Progenitor cell of endocrine pancreas (in vitro differentiated cells): ENCODE measurements around the gene APRT. TPM values are rescaled to one million over a fixed set of nuclear protein-coding genes. Genes with fewer than 3 reads are reported as not detected.

Source experiments
- DNase-seq: peaks from one replicate; pipeline ENCODE4 v3.0.0; 2021; ENCODE audit warnings: low spot score; ENCODE audit not compliant: unreplicated experiment
- H3K27ac Mint-ChIP-seq: 2 replicates; pipeline ENCODE4 v1.8.0; 2021; ENCODE audit warnings: mild to moderate bottlenecking, moderate library complexity, mixed read lengths
- H3K27me3 Mint-ChIP-seq: 2 replicates; pipeline ENCODE4 v1.8.0; 2021; ENCODE audit warnings: mixed read lengths
- H3K36me3 Mint-ChIP-seq: 2 replicates; pipeline ENCODE4 v1.8.0; 2022; ENCODE audit warnings: mixed read lengths; ENCODE audit not compliant: insufficient read depth
- H3K4me1 Mint-ChIP-seq: 2 replicates; pipeline ENCODE4 v1.8.0; 2021; ENCODE audit warnings: low read depth, mixed read lengths
- H3K4me3 Mint-ChIP-seq: 2 replicates; pipeline ENCODE4 v1.8.0; 2021; ENCODE audit warnings: low read depth, mild to moderate bottlenecking, moderate library complexity, mixed read lengths
- H3K9me3 Mint-ChIP-seq: 2 replicates; pipeline ENCODE4 v1.8.0; 2021; ENCODE audit warnings: low read depth, mixed read lengths
- total RNA-seq: library from RNA; stranded (reverse); gene quantifications from 2 replicates; pipeline ENCODE4 v1.2.1, GENCODE V29; 2021
- TF ChIP-seq, protein P1 (sequence below): fragments of 200-600 bp; sonication (generic); IDR thresholded peaks from one replicate; pipeline ENCODE4 v1.5.0; 2021; ENCODE audit warnings: antibody characterized with exemption, mild to moderate bottlenecking; ENCODE audit not compliant: unreplicated experiment

The APRT gene
- total RNA-seq, 1 donor from 2014 or later: 100 TPM

DNA sequence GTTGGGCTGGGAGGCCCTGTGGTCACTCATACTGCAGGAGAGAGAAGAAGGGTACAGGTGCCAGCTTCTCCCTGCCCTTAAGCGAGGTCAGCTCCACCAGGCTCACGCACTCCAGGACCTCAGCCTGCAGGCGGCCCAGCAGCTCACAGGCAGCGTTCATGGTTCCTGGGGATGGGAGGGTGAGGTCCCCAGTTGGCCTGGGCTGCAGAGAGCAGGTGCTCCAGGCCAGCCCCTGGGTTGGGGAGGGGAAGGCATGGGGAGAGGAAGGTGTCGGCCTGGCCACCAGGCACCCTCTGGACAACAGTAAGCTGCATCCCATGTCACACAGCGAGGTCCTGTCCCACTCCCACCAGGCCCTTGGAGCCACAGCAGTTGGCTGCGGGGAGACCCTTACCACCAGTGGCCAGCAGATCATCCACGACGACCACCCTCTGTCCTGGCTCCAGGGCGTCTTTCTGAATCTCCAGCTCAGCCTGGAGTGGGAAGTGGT lies 2.0 kb downstream of the APRT start:
- Mint-ChIP-seq H3K4me3 (no peak overlapping the region), H3K36me3 (no peaks in the 10 kb centered on the region), H3K9me3 (no peaks in the 10 kb centered on the region), H3K4me1 (peaks cover 4% of the 10 kb centered on the region), H3K27ac (no peak overlapping the region), H3K27me3 (no peaks in the 10 kb centered on the region)
- TF ChIP-seq, protein P1, sequence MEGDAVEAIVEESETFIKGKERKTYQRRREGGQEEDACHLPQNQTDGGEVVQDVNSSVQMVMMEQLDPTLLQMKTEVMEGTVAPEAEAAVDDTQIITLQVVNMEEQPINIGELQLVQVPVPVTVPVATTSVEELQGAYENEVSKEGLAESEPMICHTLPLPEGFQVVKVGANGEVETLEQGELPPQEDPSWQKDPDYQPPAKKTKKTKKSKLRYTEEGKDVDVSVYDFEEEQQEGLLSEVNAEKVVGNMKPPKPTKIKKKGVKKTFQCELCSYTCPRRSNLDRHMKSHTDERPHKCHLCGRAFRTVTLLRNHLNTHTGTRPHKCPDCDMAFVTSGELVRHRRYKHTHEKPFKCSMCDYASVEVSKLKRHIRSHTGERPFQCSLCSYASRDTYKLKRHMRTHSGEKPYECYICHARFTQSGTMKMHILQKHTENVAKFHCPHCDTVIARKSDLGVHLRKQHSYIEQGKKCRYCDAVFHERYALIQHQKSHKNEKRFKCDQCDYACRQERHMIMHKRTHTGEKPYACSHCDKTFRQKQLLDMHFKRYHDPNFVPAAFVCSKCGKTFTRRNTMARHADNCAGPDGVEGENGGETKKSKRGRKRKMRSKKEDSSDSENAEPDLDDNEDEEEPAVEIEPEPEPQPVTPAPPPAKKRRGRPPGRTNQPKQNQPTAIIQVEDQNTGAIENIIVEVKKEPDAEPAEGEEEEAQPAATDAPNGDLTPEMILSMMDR: no peak
- DNase-seq: no peak

DNA sequence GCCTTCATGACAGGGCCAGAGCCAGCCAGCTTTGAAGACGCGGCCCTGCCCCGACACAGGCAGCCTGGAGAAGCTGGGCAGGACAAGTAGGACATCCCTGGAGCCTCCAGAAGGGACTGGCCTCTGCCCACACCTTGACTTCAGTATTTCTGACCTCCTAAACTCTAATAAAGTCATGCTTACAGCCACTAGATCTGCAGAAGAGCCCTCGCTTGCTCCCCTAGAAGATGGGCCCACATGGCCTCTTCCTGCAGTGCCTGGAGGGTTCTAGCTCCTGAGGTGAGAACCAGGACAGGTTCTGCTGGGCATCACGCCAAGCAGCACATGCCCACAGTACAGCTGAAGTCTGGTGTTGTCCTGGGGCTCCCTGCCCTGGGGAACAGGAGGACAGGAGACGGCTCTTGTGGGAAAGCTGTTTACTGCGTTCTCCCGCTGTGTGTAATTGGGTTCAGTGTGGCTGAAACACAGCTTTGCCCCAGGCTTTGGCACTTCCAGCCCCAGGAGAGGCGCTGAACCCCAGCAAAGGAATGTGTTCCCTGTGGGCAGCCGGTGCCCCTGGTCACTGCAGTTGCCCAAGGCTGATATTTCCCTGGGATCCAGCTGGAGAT lies 2.6 kb downstream of the APRT start:
- Mint-ChIP-seq H3K9me3 (no peaks in the 10 kb centered on the region), H3K4me3 (no peak overlapping the region), H3K4me1 (peaks cover 4% of the 10 kb centered on the region), H3K27me3 (no peaks in the 10 kb centered on the region), H3K36me3 (no peaks in the 10 kb centered on the region), H3K27ac (no peak overlapping the region)
- TF ChIP-seq, protein P1: no peak
- DNase-seq: no peak

DNA sequence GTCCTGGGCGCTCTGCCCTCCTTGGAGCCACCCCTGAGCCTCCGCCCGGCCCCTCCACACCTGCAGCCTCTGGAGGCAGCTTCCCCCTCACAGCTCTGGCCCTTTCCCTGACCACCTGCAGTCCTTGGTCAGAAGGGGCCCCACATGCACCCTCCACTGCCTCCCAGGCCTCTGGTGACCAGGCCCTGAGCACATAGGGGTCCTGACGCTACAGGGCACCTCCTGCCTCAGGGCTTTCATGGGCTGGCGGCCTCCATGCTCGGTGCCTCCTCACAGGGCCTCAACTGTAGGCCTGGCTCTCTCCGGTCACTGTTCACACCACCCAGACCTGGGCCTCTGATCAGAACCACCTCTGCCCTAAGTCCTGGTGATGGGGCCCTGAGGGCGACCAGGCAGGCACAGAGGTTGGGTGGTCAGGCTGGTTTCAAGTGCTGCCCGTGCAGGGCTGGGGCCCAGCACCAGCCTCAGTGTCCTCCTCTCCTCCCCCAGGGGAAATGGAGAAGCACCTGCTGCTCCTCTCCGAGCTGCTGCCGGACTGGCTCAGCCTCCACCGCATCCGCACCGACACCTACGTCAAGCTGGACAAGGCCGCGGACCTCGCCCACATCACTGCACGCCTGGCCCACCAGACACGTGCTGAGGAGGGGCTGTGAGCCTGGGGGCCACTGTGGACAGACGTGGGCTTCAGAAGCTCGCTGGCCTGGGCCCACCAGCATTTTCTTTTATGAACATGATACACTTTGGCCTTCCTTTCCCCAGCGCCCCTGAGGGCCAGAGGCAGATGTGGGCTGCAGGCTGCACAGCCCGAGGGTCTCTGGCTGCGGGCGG lies 3.9 kb downstream of the APRT start:
- Mint-ChIP-seq H3K27me3 (no peaks in the 10 kb centered on the region), H3K9me3 (no peaks in the 10 kb centered on the region), H3K4me1 (peaks cover 4% of the 10 kb centered on the region), H3K4me3 (no peak overlapping the region), H3K27ac (no peak overlapping the region), H3K36me3 (no peaks in the 10 kb centered on the region)
- no peak for DNase-seq
- TF ChIP-seq, protein P1: no peak

DNA sequence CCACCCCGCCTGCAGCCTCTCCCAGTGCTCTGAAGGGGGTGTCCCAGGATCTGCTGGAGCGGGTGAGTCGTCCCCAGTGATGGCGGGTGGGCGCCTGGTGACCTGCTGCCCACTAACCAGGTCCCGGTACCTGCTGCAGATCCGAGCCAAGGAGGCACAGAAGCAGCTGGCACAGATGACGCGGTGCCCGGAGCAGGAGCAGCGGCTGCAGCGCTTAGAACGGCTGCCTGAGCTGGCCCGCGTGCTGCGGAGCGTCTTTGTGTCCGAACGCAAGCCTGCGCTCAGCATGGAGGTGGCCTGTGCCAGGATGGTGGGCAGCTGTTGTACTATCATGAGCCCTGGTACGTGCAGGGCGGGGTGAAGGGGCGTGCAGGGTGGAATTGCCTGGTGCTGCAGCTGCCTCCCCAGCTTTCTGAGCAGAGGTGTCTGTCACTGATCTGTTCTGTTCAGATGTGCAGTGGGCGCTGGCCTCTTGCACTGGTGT lies 4.5 kb downstream of the APRT start:
- no peak for DNase-seq
- peaks cover 4% of the 10 kb centered on the region for H3K4me1 Mint-ChIP-seq
- no peak overlapping the region for H3K27ac Mint-ChIP-seq
- H3K27me3 Mint-ChIP-seq: no peaks in the 10 kb centered on the region
- TF ChIP-seq, protein P1: no peak
- H3K4me3 Mint-ChIP-seq: no peak overlapping the region
- H3K36me3 Mint-ChIP-seq: no peaks in the 10 kb centered on the region
- no peaks in the 10 kb centered on the region for H3K9me3 Mint-ChIP-seq

DNA sequence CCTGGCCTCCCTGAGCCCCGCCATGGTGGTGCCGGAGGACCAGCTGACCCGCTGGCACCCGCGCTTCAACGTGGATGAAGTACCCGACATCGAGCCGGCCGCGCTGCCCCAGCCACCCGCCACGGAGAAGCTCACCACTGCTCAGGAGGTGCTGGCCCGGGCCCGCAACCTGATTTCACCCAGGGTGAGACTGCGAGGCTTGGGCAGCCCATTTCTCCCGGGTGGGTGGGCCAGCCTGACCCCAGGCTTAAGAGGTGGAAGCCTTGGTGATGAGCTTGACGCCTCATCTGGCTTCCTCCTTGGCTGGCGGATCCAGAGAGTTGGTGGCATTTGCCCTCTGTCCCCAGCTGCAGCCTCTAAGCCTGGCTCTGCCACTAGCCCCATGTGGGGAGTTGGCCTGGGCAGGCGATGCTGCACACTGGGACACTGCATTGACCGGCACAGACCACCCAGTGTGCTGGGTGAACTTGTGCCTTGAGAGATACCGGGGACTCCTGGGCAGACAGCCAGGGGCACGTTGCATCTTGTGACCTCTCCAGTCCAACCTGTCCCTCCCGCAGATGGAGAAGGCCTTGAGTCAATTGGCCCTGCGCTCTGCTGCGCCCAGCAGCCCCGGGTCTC lies 5.1 kb downstream of the APRT start:
- Mint-ChIP-seq H3K4me1 (peaks cover 4% of the 10 kb centered on the region), H3K36me3 (no peaks in the 10 kb centered on the region), H3K27ac (no peak overlapping the region), H3K27me3 (no peaks in the 10 kb centered on the region), H3K9me3 (no peaks in the 10 kb centered on the region), H3K4me3 (no peak overlapping the region)
- DNase-seq: no peak
- TF ChIP-seq, protein P1: no peak
